Esophagus mucosa (tissue), 1 donor: ENCODE measurements around the gene NUDT21. TPM values are rescaled to one million over a fixed set of nuclear protein-coding genes. Genes with fewer than 3 reads are reported as not detected.
A peak's percentile ranks its signal among the peaks of the same experiment; 100 is the strongest.
"Not testable (repeated sequence)": the region's sequence is repeated elsewhere in the genome, so short reads cannot be mapped to it uniquely, and the experiment has no call there.

ENCODE experiments used
- ATAC-seq: fragments of 200-7000 bp; cut with Tn5 transposase; one replicate; pipeline ENCODE4 v1.9.1; 2020
- total RNA-seq: library from RNA; stranded (reverse); gene quantifications from one replicate; pipeline ENCODE4 v1.2.4, GENCODE V29; 2023
- donor health status: DM: yes; HTN: yes; CAD: no.

The NUDT21 gene
- total RNA-seq, 1 donor from 2014 or later = 99.3 TPM

GRCh38 chr16:56419740-56420548, 31.2 kb downstream of the NUDT21 start:
- peak; percentile 63 for ATAC-seq

DNA sequence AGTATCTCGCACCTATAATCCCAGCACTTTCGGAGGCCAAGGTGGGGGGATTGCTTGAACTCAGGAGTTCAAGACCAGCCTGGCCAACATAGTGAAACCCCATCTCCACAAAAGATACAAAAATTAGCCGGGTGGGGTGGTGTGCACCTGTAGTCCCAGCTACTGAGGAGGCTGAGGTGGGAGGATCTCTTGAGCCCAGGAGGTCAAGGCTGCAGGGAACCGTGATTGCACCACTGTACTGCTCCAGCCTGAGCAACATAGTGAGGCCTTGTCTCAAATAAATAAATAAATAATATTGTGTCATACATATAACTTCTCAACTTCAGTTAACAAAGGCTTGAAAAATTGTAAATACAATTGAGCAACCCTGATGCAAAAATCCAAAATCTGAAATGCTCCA, 34.0 kb downstream of the NUDT21 start:
- no peak for ATAC-seq

- no peak for ATAC-seq
Measured at GRCh38 chr16:56415875-56416274, 35.3 kb downstream of the NUDT21 start.

DNA sequence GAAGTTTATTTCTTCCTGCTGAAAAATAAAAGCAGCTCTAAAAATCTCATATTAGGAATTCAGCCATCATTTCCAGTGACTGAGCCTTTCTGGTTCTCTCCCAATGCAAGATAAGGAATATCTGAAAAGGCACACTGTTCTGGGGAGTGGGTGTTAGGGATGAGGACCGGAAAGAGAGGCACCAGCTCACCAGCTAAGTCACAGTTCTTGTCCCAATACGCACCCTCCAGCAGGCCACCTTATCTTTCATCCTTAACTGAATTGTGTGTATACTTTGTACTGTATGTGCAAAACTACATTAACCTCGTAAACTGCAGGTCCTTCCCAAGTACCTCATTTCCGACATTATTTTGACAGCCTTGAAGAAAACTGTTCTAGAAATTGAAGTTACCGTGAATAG, 36.8 kb downstream of the NUDT21 start:
- no peak for ATAC-seq

DNA sequence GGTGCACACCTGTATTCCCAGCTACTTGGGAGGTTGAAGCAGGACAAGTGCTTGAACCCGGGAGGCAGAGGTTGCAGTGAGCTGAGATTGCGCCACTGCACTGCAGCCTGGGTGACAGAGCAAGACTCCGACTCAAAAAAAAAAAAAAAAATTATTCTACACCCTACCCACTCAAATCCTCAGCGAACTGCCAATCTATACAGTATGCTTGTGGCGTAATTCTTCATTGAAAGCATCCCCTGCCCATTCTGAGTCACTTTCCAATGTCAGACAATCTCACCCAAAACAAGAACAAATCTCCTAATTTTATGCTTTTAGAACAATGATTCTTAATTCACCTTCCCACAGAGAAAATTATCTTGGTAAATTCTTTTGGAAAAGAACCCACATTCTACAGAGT, 37.8 kb downstream of the NUDT21 start:
- no peak for ATAC-seq

DNA sequence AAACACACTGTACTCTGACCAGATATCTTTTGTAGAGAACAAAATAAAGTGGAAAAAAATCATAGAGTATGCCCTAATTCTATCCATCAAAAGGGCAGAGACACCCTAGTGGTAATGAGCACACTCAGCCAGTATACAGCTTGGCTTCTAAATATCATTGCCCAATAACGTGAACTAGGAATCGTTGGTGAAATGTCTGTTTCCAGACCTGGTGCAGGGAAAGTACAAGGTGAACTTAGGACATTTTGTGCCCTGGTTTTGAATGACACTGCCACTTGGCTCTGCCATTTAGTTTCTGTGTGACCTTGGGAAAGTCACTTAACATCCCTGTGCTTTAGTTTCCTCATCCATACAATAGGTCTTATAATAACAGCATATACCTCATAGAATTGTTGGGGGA, 39.5 kb downstream of the NUDT21 start:
- ATAC-seq = no peak

- no peak for ATAC-seq
Measured at GRCh38 chr16:56411123-56411522, 40.0 kb downstream of the NUDT21 start.

DNA sequence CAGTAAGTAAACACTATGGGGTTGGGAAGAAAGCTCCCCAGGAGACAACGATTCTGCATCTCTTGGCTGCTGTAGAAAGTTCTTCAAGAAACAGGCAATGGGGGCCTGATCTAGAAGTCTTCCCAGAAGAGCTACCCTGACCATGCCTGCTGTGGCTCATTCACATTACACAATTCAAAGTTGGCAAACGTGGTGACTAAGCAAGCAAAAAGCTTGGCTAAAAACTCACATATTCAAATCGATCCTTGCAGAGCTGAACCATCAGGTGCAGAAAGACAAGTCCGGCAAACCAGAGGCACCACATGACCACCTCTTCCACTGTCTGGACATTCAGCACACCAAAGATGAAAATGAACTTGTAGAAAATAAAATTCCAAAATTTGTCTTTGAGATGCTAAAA, 41.9 kb downstream of the NUDT21 start:
- peak; percentile 73 for ATAC-seq

GRCh38 chr16:56408379-56409098, 42.6 kb downstream of the NUDT21 start:
- peak; percentile 89 for ATAC-seq

GRCh38 chr16:56405977-56406672, 45.0 kb downstream of the NUDT21 start:
- no peak for ATAC-seq

DNA sequence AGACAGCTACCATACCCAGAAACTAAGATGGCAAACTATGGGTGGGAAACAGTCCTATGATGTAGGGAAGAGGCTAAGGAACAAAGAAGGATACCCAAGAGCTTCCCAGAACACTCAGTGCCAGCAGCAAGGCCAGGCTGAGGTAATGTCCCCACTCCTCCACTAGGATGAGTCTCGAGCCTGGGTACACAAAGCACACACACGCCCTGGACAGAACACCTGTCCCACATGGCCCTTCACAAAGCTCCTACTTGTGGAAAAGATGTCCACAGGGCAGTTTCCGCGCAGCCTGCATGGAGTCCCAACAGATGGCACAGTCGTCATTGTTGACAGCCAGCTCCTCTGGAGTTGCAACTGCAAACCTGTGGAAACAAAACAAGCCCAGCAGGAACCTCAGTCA, 49.6 kb downstream of the NUDT21 start:
- ATAC-seq = peak; percentile 83

- no peak for ATAC-seq
Measured at GRCh38 chr16:56400458-56400857, 50.7 kb downstream of the NUDT21 start.

- no peak for ATAC-seq
Measured at GRCh38 chr16:56399486-56399885, 51.6 kb downstream of the NUDT21 start.

- no peak for ATAC-seq
Measured at GRCh38 chr16:56399047-56399446, 52.1 kb downstream of the NUDT21 start.

DNA sequence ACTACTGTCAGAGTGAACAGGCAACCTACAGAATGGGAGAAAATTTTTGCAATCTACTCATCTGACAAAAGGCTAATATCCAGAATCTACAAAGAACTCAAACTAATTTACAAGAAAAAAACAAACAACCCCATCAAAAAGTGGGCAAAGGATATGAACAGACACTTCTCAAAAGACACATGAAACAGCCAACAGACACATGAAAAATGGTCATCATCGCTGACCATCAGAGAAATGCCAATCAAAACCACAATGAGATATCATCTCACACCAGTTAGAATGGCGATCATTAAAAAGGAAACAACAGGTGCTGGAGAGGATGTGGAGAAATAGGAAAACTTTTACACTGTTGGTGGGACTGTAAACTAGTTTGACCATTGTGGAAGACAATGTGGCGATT, 54.4 kb downstream of the NUDT21 start:
- ATAC-seq = not testable (repeated sequence)

DNA sequence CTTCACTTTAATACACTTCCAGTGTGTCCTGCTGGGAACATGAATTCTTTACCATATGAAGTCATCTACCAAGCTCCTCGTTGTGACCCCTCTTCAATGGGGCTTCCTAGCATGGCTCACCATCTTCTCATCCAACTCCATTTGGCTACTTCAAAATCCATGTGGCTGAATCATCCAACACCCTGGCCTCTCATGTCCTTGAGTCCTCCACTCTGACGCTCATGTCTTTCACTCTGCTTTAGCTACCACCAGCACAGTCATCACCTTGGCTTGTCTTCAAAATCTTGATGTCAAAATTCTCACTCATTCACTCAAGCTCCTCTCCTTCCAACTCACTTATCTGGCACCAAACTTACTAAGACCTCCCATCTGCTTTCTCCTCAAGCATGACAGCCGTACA, 61.6 kb downstream of the NUDT21 start:
- no peak for ATAC-seq

DNA sequence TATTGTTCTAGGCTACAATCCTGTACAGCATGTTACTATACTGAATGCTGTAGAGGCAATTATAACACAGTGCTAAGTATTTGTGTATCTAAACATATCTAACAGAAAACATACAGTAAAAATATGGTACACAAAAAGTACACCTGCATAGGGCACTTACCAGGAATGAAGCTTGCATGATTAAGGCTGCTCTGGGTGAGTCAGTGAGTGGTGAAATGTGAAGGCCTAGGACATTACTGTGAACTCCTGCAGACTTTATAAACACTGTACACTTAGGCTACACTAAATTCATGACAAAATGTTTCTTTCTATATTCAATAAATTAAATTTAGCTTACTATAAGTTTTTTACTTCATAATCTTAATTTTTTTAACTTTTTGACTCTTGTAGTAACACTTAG, 62.9 kb downstream of the NUDT21 start:
- ATAC-seq = no peak

GRCh38 chr16:56387396-56387795, 63.7 kb downstream of the NUDT21 start:
- ATAC-seq = no peak

DNA sequence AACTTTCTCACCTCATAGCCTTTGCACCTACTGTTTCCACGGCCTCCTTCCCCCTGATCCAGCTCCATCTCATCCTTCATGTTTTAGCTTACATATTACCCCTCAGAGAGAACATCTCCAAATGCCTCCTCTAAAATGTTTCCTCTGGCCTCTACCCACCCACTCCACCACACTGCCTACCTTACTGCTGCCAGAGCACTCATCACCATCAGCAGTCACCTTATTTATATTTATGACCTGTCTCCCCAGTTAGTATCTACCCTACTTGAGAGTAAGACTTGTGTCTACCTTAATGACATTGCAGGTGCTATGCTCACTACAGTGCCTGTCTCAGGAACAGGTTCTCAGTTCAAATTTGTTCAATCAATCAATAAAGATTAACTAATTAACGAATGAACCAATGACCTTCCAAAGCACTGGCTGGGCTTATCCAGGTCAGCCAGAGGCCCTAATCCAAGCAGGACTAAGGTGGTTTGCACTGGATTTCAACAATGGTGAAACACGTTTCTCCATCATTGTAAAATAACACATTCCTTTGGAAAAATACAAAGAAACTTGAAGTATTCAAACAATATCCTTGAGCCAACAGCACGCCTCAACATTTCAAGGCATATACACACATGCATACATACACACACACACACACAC, 66.9 kb downstream of the NUDT21 start:
- no peak for ATAC-seq

- ATAC-seq = peak; percentile 23
Measured at GRCh38 chr16:56382901-56383355, 68.2 kb downstream of the NUDT21 start.

- ATAC-seq = no peak
Measured at GRCh38 chr16:56382459-56382858, 68.7 kb downstream of the NUDT21 start.

- not testable (repeated sequence) for ATAC-seq
Measured at GRCh38 chr16:56380778-56381485, 70.2 kb downstream of the NUDT21 start.
